K562 (cell line): Measurements from ENCODE around the gene ZFHX2. TPM values are rescaled to one million over a fixed set of nuclear protein-coding genes. Genes with fewer than 3 reads are reported as not detected.
A peak's percentile ranks its signal among the peaks of the same experiment; 100 is the strongest.

Experiments used
- ZNF263 ChIP-seq: sonication (generic); formaldehyde crosslinking; IDR thresholded peaks from 2 replicates; pipeline ENCODE4 v1.8.0; 2022; ENCODE audit warnings: mild to moderate bottlenecking, missing genetic modification reagents, borderline replicate concordance
- polyA plus RNA-seq, 8 experiments: library from polyadenylated mRNA; depleted of rRNA in 4 of 8; stranded (reverse) in 5 of 8; unstranded in 3 of 8; fragments of >200 nt; fragmentation: Nextera tagmentation in 2 of 8; fragmentation: Illumina TruSeq in 1 of 8; extraction: Ambion mirVana in 2 of 8; extraction: Trizol in 1 of 8; gene quantifications; 2 replicates each; pipeline versions ENCODE4 v1.2.1 to v1.2.3, GENCODE V29; 2011 to 2014; ENCODE audit warnings: inconsistent platforms in 1 of 8, missing spikeins in 1 of 8
- total RNA-seq, 7 experiments: library from RNA; depleted of rRNA in 6 of 7; stranded (reverse); fragments of >200 nt in 6 of 7; fragmentation: Illumina TruSeq in 2 of 7; extraction: Trizol in 2 of 7; gene quantifications; 2 replicates each; pipeline versions ENCODE4 v1.2.1 to v1.2.3, GENCODE V29; 2011 to 2021; ENCODE audit warnings: low replicate concordance in 1 of 7
- TF ChIP-seq, protein P1 (sequence below): fragments of 450-650 bp; IDR thresholded peaks from 2 replicates; pipeline ENCODE4 v1.7.0; 2016; ENCODE audit warnings: borderline replicate concordance
- TF ChIP-seq, protein P2 (sequence below), 2 experiments: fragments of 450-650 bp; IDR thresholded peaks; 2 replicates each; pipeline ENCODE4 v1.6.1; 2018; ENCODE audit warnings: mild to moderate bottlenecking in 2 of 2, low read depth in 1 of 2; ENCODE audit not compliant: partially characterized antibody in 2 of 2

ZFHX2 gene
- total and polyA plus RNA-seq, 9 of the 15 experiments (the other 6 are each of a cell fraction or from before 2014, with no cell fraction given): 0.06 to 0.11 (median 0.11) TPM; not detected in 4

DNA sequence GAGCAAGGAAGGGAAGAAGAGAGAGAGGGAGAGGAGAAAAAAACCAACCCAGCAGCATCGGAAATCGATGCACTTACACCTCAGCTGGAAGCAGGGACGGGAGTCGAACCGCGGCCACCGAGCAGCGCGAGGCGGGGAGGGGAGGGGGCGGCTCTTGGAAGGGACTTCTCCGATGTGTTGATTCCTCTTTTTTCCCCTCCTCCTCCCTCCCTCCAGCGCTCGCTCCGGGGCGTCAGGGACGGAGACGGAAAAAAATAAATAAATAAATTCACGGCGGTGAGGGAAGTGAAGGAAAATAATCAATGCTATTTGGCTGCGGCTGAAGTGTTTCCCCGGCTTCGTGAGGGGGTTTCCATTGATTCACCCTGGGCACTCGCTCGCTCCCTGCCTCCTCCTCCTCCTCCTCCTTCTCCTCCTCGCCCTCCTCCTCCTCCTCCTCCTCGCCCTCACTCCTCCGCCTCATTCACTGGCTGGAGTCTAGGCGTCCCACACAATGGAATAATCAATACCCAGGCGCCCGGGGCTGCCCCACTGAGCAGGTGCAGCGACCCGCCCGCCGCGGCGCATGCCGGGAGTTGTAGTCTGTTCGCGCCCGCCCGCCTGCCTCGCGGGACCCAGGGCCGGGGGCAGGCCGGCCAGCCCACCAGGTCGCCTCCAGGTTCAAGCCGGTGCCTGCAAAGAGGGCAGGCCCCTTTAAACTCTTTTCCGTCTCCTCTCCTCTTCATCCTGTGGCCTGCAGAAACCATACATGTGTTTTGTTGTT lies at the start of gene ZFHX2 (continued):
- TF ChIP-seq, protein P1, sequence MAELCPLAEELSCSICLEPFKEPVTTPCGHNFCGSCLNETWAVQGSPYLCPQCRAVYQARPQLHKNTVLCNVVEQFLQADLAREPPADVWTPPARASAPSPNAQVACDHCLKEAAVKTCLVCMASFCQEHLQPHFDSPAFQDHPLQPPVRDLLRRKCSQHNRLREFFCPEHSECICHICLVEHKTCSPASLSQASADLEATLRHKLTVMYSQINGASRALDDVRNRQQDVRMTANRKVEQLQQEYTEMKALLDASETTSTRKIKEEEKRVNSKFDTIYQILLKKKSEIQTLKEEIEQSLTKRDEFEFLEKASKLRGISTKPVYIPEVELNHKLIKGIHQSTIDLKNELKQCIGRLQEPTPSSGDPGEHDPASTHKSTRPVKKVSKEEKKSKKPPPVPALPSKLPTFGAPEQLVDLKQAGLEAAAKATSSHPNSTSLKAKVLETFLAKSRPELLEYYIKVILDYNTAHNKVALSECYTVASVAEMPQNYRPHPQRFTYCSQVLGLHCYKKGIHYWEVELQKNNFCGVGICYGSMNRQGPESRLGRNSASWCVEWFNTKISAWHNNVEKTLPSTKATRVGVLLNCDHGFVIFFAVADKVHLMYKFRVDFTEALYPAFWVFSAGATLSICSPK: no peak
- TF ChIP-seq, protein P2, sequence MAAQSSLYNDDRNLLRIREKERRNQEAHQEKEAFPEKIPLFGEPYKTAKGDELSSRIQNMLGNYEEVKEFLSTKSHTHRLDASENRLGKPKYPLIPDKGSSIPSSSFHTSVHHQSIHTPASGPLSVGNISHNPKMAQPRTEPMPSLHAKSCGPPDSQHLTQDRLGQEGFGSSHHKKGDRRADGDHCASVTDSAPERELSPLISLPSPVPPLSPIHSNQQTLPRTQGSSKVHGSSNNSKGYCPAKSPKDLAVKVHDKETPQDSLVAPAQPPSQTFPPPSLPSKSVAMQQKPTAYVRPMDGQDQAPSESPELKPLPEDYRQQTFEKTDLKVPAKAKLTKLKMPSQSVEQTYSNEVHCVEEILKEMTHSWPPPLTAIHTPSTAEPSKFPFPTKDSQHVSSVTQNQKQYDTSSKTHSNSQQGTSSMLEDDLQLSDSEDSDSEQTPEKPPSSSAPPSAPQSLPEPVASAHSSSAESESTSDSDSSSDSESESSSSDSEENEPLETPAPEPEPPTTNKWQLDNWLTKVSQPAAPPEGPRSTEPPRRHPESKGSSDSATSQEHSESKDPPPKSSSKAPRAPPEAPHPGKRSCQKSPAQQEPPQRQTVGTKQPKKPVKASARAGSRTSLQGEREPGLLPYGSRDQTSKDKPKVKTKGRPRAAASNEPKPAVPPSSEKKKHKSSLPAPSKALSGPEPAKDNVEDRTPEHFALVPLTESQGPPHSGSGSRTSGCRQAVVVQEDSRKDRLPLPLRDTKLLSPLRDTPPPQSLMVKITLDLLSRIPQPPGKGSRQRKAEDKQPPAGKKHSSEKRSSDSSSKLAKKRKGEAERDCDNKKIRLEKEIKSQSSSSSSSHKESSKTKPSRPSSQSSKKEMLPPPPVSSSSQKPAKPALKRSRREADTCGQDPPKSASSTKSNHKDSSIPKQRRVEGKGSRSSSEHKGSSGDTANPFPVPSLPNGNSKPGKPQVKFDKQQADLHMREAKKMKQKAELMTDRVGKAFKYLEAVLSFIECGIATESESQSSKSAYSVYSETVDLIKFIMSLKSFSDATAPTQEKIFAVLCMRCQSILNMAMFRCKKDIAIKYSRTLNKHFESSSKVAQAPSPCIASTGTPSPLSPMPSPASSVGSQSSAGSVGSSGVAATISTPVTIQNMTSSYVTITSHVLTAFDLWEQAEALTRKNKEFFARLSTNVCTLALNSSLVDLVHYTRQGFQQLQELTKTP (IDR thresholded peaks at IDR 0.05; ENCODE audit: low read depth in 1 of 2, partially characterized antibody in 2 of 2): peak in 1 of 2 experiments; percentile 78
- peak; percentile 97 for TF ChIP-seq ZNF263 (CRISPR knock-in tag)
